H1 (cell line): ENCODE results near the gene RNF166. TPM values are rescaled to one million over a fixed set of nuclear protein-coding genes. Genes with fewer than 3 reads are reported as not detected.

Experiments used
- CTCF ChIA-PET: fragments of 300-600 bp; sonication (Branson Sonifier 250); formaldehyde crosslinking; loops from one replicate; lab custom pipeline; 2021; ENCODE audit not compliant: partially characterized antibody; lab: Charles Lee
- POLR2A ChIA-PET: fragments of 300-600 bp; sonication (Branson Sonifier 250); formaldehyde crosslinking; loops from one replicate; lab custom pipeline; 2021; ENCODE audit warnings: inconsistent platforms; ENCODE audit not compliant: partially characterized antibody; lab: Charles Lee
- DNase-seq, 2 experiments: peaks; one replicate each; pipeline versions ENCODE4 v3.0.0 to v3.0.0-alpha.2; 2010 to 2022; ENCODE audit warnings: low spot score in 2 of 2, low read depth in 1 of 2, mixed read lengths in 1 of 2
- FAIRE-seq: peaks from 2 replicates; lab custom pipeline; 2011; peaks lifted over from hg19 to GRCh38; lab: Jason Lieb, UNC
- H2AFZ ChIP-seq: 2 replicates; pipeline ENCODE4 v1.8.1; 2012; ENCODE audit warnings: low read length, inconsistent platforms
- H2AK5ac ChIP-seq: 2 replicates; pipeline ENCODE4 v1.6.1; 2013; ENCODE audit warnings: low read depth, low read length
- H2BK120ac ChIP-seq: replicated peaks from 2 replicates; pipeline ENCODE3; 2013; ENCODE audit warnings: low read depth, low read length, inconsistent platforms
- H2BK12ac ChIP-seq: 2 replicates; pipeline ENCODE4 v1.6.1; 2013; ENCODE audit warnings: low read depth, low read length
- H2BK15ac ChIP-seq: 2 replicates; pipeline ENCODE4 v1.6.1; 2013; ENCODE audit warnings: low read length
- H2BK20ac ChIP-seq: 2 replicates; pipeline ENCODE4 v1.6.1; 2013; ENCODE audit warnings: low read length
- H2BK5ac ChIP-seq: 2 replicates; pipeline ENCODE4 v1.6.1; 2013; ENCODE audit warnings: low read depth, low read length
- H3K14ac ChIP-seq: 2 replicates; pipeline ENCODE4 v1.6.1; 2013; ENCODE audit warnings: inconsistent platforms; ENCODE audit not compliant: insufficient read length
- H3K18ac ChIP-seq: 2 replicates; pipeline ENCODE4 v1.6.1; 2013; ENCODE audit warnings: low read length; ENCODE audit errors: extremely low read depth
- H3K23ac ChIP-seq: 2 replicates; pipeline ENCODE4 v1.6.1; 2013; ENCODE audit warnings: inconsistent platforms; ENCODE audit not compliant: insufficient read length
- H3K23me2 ChIP-seq: 2 replicates; pipeline ENCODE4 v1.6.1; 2013; ENCODE audit warnings: low read depth, low read length
- H3K27ac ChIP-seq: 2 replicates; pipeline ENCODE4 v1.6.1; 2011; ENCODE audit warnings: low read depth, low read length, inconsistent platforms
- H3K27me3 ChIP-seq, 4 experiments: replicated peaks in 1 of 4; 1 replicate in 1 of 4; 2 replicates in 3 of 4; pipeline versions ENCODE4 v1.6.1 to v1.8.1; 2011 to 2013; ENCODE audit warnings: low read length in 3 of 4, mild to moderate bottlenecking in 3 of 4, inconsistent platforms in 2 of 4, mixed read lengths in 2 of 4, moderate library complexity in 1 of 4; ENCODE audit not compliant: control insufficient read depth in 3 of 4, insufficient read depth in 3 of 4; ENCODE audit errors: extremely low read depth in 1 of 4
- H3K36me3 ChIP-seq, 4 experiments: 2 replicates each; pipeline versions ENCODE4 v1.6.1 to v1.8.1; 2011 to 2013; ENCODE audit warnings: mild to moderate bottlenecking in 4 of 4, low read length in 3 of 4, moderate library complexity in 2 of 4, control low read depth in 1 of 4, inconsistent platforms in 1 of 4; ENCODE audit not compliant: insufficient read depth in 4 of 4, control insufficient read depth in 2 of 4
- H3K4ac ChIP-seq: replicated peaks from 2 replicates; pipeline ENCODE3; 2013; ENCODE audit warnings: low read length, low read depth, mixed read lengths, inconsistent platforms; ENCODE audit not compliant: insufficient read length
- H3K4me1 ChIP-seq, 4 experiments: replicated peaks in 1 of 4; 1 replicate in 1 of 4; 2 replicates in 3 of 4; pipeline versions ENCODE4 v1.6.1 to v1.8.1; 2011 to 2013; ENCODE audit warnings: low read length in 3 of 4, inconsistent platforms in 2 of 4, mixed read lengths in 1 of 4; ENCODE audit not compliant: insufficient read depth in 4 of 4, control insufficient read depth in 3 of 4
- H3K4me2 ChIP-seq, 2 experiments: 2 replicates each; pipeline versions ENCODE4 v1.6.1 to v1.8.1; 2011 to 2013; ENCODE audit warnings: low read depth in 2 of 2, low read length in 2 of 2, control low read depth in 1 of 2, inconsistent platforms in 1 of 2, mild to moderate bottlenecking in 1 of 2; ENCODE audit not compliant: insufficient read depth in 1 of 2
- H3K4me3 ChIP-seq, 4 experiments: fragments of 200-600, 300-600 bp in 1 of 4; sonication (generic), shearing (Covaris generic), sonication (Bioruptor Twin) in 1 of 4; 2 replicates each; pipeline versions ENCODE4 v1.5.1 to v1.8.1; 2011 to 2016; ENCODE audit warnings: low read length in 4 of 4, low read depth in 3 of 4, control low read depth in 2 of 4, inconsistent platforms in 2 of 4, mild to moderate bottlenecking in 2 of 4, mixed read lengths in 1 of 4, moderate library complexity in 1 of 4; ENCODE audit not compliant: insufficient read depth in 2 of 4; ENCODE audit errors: extremely low read depth in 1 of 4
- H3K56ac ChIP-seq: replicated peaks from 2 replicates; pipeline ENCODE3; 2013; ENCODE audit warnings: low read depth, mild to moderate bottlenecking, mixed read lengths, low read length, inconsistent platforms; ENCODE audit not compliant: insufficient read length
- H3K79me1 ChIP-seq: 2 replicates; pipeline ENCODE4 v1.6.1; 2013; ENCODE audit warnings: low read depth, low read length, control low read depth
- H3K79me2 ChIP-seq, 2 experiments: 2 replicates each; pipeline versions ENCODE4 v1.6.1 to v1.8.1; 2012 to 2013; ENCODE audit warnings: low read length in 2 of 2, mild to moderate bottlenecking in 2 of 2, inconsistent platforms in 1 of 2; ENCODE audit not compliant: insufficient read depth in 2 of 2, control insufficient read depth in 1 of 2
- H3K9ac ChIP-seq, 4 experiments: replicated peaks in 1 of 4; 1 replicate in 1 of 4; 2 replicates in 3 of 4; pipeline versions ENCODE4 v1.6.1 to v1.8.1; 2011 to 2013; ENCODE audit warnings: low read depth in 3 of 4, low read length in 3 of 4, control low read depth in 2 of 4, mild to moderate bottlenecking in 2 of 4, moderate library complexity in 2 of 4, inconsistent platforms in 1 of 4; ENCODE audit errors: extremely low read depth in 1 of 4
- H3K9me3 ChIP-seq, 2 experiments: 2 replicates each; pipeline versions ENCODE4 v1.6.1 to v1.8.1; 2012 to 2013; ENCODE audit warnings: mild to moderate bottlenecking in 2 of 2, moderate library complexity in 2 of 2, control low read depth in 1 of 2, inconsistent platforms in 1 of 2, low read depth in 1 of 2, low read length in 1 of 2, mixed read lengths in 1 of 2; ENCODE audit not compliant: insufficient read depth in 2 of 2
- H4K20me1 ChIP-seq, 2 experiments: replicated peaks in 1 of 2; 2 replicates each; pipeline versions ENCODE3 to v1.8.1; 2011 to 2013; ENCODE audit warnings: inconsistent platforms in 2 of 2, low read length in 2 of 2, mild to moderate bottlenecking in 1 of 2; ENCODE audit not compliant: insufficient read depth in 2 of 2, control insufficient read depth in 1 of 2
- H4K5ac ChIP-seq: 2 replicates; pipeline ENCODE4 v1.6.1; 2013; ENCODE audit warnings: low read length, low read depth, mixed read lengths, inconsistent platforms; ENCODE audit not compliant: insufficient read length
- H4K8ac ChIP-seq: 2 replicates; pipeline ENCODE4 v1.8.0; 2013; ENCODE audit warnings: mild to moderate bottlenecking, moderate library complexity, low read length, inconsistent platforms; ENCODE audit not compliant: insufficient read depth; ENCODE audit errors: extremely low read depth
- H4K91ac ChIP-seq: replicated peaks from 2 replicates; pipeline ENCODE3; 2013; ENCODE audit warnings: low read length, mixed read lengths, inconsistent platforms; ENCODE audit not compliant: insufficient read length
- EZH2 ChIP-seq: fragments of 200-600 bp; sonication (generic); IDR thresholded peaks from 2 replicates; pipeline ENCODE4 v1.7.1; 2012; ENCODE audit warnings: low read depth, mild to moderate bottlenecking, moderate library complexity, low read length, inconsistent platforms; ENCODE audit not compliant: severe bottlenecking
- POLR2AphosphoS5 ChIP-seq: IDR thresholded peaks from 2 replicates; pipeline ENCODE4 v1.6.1; 2011; ENCODE audit warnings: low read depth, low read length
- SP2 ChIP-seq: IDR thresholded peaks from 2 replicates; pipeline ENCODE4 v1.6.1; 2012; ENCODE audit warnings: mild to moderate bottlenecking, low read length, inconsistent platforms
- SRF ChIP-seq: IDR thresholded peaks from 2 replicates; pipeline ENCODE4 v1.6.1; 2011; ENCODE audit warnings: mild to moderate bottlenecking, low read depth, low read length, moderate library complexity
- WGBS, 2 experiments: shearing (Covaris generic) in 1 of 2; methylation state at CpG; one replicate each; pipeline versions ENCODE4 v1.1.6 to v1.1.7; 2013 to 2015; ENCODE audit warnings: low lambda C conversion rate in 2 of 2, mixed read lengths in 2 of 2, inconsistent platforms in 1 of 2, low coverage in 1 of 2, missing lambda C conversion rate in 1 of 2; ENCODE audit not compliant: insufficient replicate concordance in 2 of 2, insufficient coverage in 1 of 2, insufficient read length in 1 of 2; ENCODE audit errors: extremely low coverage in 1 of 2, missing lambda C conversion rate in 1 of 2; 5-methylcytosine and 5-hydroxymethylcytosine counted together
- polyA plus RNA-seq, 7 experiments: library from polyadenylated mRNA; depleted of rRNA in 3 of 7; stranded (reverse) in 5 of 7; unstranded in 2 of 7; fragments of >200 nt in 5 of 7; fragments of 200-250 nt in 2 of 7; gene quantifications; 1 replicate in 5 of 7; 2 replicates in 1 of 7; 4 replicates in 1 of 7; pipeline versions ENCODE4 v1.2.1 to v1.2.3, GENCODE V29; 2011 to 2013; ENCODE audit warnings: missing spikeins in 2 of 7, mixed read lengths in 2 of 7
- total RNA-seq: library from RNA; stranded (reverse); fragmentation: NEBNext Ultra II Directional; extraction: Animal tissue kit (Norgen Biotek cat#: 25700); gene quantifications from 2 replicates; pipeline ENCODE4 v1.2.1, GENCODE V29; 2021
- TF ChIP-seq, protein P1 (sequence below): IDR thresholded peaks from 2 replicates; pipeline ENCODE4 v1.6.1; 2011; ENCODE audit warnings: low read length, improper control_type of control experiment

The RNF166 gene
- total and polyA plus RNA-seq, 2 of the 8 experiments (the other 6 are each of a cell fraction or from before 2014, with no cell fraction given), result 29.8 to 31.2 TPM

DNA sequence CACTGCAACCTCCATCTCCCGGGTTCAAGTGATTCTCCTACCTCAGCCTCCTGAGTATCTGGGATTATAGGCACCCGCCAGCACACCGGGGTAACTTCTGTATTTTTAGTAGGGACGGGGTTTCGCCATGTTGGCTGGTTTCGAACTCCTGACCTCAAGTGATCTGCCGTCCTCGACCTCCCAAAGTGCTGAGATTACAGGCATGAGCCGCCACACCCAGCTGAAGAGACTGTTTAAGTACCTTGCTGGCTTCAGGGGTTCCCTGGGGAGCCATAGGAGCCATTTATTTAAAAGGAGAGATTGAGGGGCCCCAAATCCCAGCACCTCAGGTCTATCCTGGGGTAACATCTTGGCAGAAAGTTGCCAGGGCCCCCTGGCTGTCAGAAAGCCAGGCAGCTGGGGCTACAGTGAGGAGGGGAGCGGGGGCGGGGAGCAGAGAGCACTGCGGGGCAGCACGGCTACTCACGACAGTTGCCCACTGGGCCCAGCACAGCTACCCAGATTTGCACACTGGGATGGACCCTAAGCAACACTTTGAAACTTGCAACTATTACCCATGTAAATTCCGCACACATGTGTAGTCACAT lies 21.5 kb downstream of the RNF166 start:
- no peak overlapping the region for H3K4ac ChIP-seq
- TF ChIP-seq SRF, result no peak
- TF ChIP-seq, protein P1, sequence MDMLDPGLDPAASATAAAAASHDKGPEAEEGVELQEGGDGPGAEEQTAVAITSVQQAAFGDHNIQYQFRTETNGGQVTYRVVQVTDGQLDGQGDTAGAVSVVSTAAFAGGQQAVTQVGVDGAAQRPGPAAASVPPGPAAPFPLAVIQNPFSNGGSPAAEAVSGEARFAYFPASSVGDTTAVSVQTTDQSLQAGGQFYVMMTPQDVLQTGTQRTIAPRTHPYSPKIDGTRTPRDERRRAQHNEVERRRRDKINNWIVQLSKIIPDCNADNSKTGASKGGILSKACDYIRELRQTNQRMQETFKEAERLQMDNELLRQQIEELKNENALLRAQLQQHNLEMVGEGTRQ, result no peak
- peak; percentile 11 for TF ChIP-seq EZH2
- no peak for TF ChIP-seq POLR2AphosphoS5
- TF ChIP-seq SP2, result no peak
- TF ChIP-seq, all 59 proteins: peak for 1
- Histone ChIP-seq H2BK12ac (no peak overlapping the region), H3K4me3 (peak overlapping the region in 3 of 4 experiments; percentile 61 to 77 (median 69); a peak in 5 of 8 replicates), H4K20me1 (peaks cover 0 to 2% of the 10 kb centered on the region in 2 experiments), H3K56ac (no peak overlapping the region), H2BK5ac (no peak overlapping the region), H3K79me1 (no peaks in the 10 kb centered on the region), H4K91ac (no peak overlapping the region), H2BK15ac (peak overlapping the region; percentile 94; the same call in 1 of the 2 replicates), H3K36me3 (no peaks in the 10 kb centered on the region), H3K27ac (no peak overlapping the region), H3K79me2 (no peaks in the 10 kb centered on the region), H3K23ac (no peak overlapping the region), H3K27me3 (peaks cover 0 to 12% (median 9%) of the 10 kb centered on the region in 4 experiments; a peak in 3 of 7 replicates), H2BK120ac (no peak overlapping the region), H3K23me2 (peaks cover 13% of the 10 kb centered on the region; the same call in 1 of the 2 replicates), H4K5ac (no peak overlapping the region), H3K4me2 (peak overlapping the region; percentile 69 to 95), H3K18ac (no peak overlapping the region), H4K8ac (no peak overlapping the region; the same call in 1 of the 2 replicates), H3K9me3 (no peaks in the 10 kb centered on the region), H3K9ac (no peak overlapping the region), H2AK5ac (0 out of 2 replicates have a peak overlapping the region, but pooled peaks have one; percentile 6), H2BK20ac (no peak overlapping the region), H3K4me1 (peaks cover 0 to 8% (median 6%) of the 10 kb centered on the region in 4 experiments; a peak in 6 of 7 replicates), H3K14ac (no peak overlapping the region), H2AFZ (no peak overlapping the region)
- WGBS, 2 experiments, result 75% methylated on average over 15 of the region's 15 CpGs; no CpG with 5 or more reads in 1 of the 2 experiments
- CTCF ChIA-PET, result interaction anchor here (0.8 to 5.7 kb wide), 16 partner anchors 9 to 206 kb away, joined by 3 to 87 read pairs (median 5); no protein-coding TSS in a partner anchor
- POLR2A ChIA-PET, result interaction anchor here (1.0 to 1.8 kb wide), 5 partner anchors 9 to 40 kb away, joined by 3 to 5 read pairs (median 4); partner anchors contain the start of genes CTU2, MVD and RNF166
- no peak for FAIRE-seq
- DNase-seq, result no peak
